GM21723 (cell line): ENCODE measurements around the gene COL12A1.
A peak's percentile ranks its signal among the peaks of the same experiment; 100 is the strongest.

Experiments
- ATAC-seq: cut with Tn5 transposase; IDR thresholded peaks from one replicate; pipeline ENCODE4 v1.9.1; 2021; ENCODE audit warnings: mild to moderate bottlenecking, moderate library complexity; ENCODE audit not compliant: unreplicated experiment

The COL12A1 gene

DNA sequence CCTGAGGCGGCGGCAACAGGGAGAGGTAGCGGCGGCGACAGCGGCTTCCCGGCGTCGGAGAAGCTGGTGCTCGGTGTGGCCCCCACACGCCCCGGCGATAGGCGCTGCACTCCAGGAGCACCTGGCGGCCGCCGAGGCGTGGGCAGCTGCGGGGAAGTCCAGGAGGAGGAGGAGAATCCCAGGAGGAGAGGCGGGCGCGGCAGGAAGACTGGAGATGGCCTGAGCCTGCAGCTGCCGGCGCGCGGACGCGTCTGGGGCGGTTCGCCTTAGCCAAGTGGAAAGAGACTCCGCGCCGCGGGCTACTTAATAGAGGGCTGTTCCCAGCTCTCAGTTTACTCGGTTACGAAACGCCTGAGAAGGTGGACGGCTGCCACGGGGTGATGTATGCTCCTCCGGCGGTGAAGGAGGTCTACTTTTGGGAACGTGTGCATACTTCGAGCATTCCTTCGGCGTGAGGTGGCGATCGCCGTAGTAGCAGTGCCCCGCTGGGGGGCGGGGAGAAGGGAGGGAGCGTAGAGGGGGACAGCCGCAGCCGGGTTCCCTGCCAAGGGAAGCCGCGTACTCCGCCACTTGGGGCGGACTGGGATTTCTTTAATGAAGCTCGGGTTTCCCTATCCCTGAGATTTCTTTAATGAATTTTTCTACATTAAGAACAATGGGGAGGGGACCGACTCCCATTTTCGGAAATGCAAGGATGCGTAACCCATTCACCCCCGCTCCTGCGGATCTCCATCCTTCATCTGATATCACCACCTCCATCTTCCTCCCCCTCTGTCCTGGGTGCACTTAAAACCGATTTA is at the start of gene COL12A1:
Gene COL12A1 (minus strand): TSS at position 278 of the 800 bp plus-strand sequence. CDS start 3,261 bp downstream, outside the sequence.
- no peak for ATAC-seq

DNA sequence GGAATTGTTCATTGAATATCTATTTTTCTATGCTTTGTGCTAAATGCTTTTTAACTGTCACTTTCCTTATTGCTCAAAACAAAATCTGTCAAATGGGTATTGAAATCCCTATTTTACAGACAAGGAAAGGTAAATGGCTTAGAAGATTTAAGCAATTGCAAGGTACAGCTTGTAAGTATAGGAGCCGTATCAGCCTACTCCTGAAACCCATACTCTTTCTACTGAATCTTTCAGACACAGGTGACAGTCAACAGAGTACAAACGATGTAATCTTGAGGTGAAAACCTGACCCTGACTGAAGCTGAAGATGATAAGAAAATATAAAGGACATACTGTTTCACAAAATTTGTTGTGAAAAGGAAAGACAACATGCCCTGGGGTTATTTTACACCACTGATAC is 44.7 kb upstream of the COL12A1 start:
- ATAC-seq, result no peak

DNA sequence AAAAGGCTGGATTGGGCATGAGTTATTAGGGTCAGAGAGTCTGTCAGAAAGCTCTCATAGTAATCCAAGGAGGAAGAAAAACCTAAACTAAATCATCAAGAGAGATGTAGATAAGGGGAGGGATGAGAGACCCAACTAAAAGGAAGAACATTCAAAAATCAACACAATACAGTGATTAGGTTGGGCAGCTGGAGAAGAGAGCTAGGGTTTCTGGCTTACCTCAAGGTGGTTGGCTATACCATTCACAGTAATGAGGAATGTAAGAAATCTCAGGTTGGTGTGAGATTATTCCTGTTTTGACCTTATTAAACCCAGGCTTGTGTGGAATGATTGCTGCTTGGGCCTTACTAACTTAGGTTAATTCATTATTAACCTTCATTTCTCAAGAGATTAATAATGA is 44.0 kb upstream of the COL12A1 start:
- no peak for ATAC-seq

DNA sequence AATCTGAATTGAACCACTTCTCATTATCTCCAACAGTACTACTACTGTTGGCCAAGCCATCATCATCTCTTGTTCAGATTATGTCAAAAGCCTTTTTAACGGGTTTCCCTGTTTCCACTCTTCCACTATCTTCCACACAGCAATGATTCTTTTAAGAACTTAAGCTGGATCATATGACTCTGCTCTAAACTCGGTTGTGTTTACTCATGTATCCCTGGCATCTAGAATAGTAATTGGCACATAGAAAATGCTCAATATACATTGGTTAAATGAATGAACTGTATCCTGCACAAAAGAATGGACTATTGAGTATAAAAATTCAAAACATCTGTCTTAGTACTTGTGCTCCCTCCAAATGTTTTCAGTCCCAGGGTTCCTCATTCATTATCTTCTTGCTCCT is 40.5 kb upstream of the COL12A1 start:
- no peak for ATAC-seq

DNA sequence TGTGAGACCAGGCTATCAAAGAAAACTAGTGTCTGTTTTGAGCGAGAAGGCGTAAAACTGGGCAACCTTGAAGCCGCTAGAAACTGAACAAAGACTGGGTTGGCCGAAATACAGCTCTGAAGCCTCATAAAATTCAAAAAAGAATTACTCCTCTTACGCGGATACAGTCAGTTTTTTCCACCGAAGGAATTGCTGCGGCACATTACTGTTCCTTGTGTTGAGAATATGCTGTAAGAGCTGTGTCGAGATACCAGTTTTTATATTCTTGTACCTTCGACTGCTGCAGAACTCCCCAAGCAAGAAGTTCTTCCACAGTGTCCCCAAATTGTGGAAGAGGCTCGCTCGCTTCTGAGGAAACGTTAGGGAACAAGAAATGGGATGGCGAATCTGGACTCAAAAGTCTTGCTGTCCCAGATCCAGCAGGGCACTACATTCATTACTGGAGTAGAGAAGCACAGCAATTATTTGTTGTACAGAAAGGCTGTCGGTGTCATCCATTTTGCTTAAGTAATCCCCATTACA is 38.3 kb upstream of the COL12A1 start:
- ATAC-seq, result peak; percentile 21

DNA sequence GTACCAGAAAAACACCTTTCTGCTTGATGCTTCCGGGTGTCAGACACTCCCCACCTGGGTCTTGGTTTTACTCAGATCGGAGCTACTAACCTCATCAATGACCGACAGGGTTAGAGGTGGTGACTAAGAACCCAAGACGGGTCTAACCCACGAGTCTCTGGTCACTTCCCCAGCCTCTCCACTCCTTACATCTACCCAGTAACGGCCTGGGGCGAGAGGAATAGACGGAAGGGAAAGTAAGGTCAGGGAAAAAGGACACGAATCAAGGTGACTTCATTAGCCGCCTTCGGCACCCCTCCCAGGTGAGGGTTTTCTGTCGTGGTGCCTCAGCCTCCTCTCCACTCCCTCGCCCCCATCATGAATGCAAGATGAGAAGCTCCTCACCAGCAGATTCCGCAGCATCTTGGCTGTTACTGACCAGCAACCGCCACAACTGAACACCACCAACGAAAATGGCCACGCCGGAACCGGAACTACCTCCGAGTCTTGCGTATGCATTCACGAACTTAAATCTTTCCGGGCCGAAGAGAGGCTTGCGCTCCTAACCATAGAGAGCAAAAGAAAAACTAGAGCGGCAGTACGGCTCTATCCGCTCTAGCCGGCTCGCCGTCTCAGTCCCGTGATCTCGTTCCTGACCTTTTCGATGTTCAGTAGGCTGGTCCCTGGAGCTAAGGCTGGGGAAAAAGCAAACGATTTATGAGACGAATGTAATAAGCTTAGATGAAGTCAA is 37.6 kb upstream of the COL12A1 start, which contains the start of gene COX7A2:
Gene COX7A2 (minus strand): TSS at position 469 of the 730 bp plus-strand sequence. CDS start 67 bp downstream, at position 402.
- peak; percentile 98 for ATAC-seq

DNA sequence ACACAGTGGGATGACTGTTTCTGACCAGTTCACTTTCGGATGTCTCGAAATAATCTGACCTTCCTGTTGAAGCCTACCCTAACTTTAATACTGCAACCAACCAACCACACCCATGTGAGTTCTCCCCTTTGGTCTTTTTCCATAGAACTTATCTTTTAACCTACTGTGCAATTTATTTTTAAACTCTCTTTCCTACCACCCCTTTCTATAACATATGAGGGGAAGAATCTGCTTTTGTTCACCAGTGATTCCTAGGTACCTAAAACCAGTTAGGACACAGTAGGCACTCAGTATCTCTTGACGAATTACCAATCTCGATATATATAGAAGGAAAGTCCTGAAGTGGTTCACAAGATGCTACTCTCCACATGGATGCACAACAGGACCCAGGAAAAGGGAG is 30.8 kb upstream of the COL12A1 start:
- ATAC-seq, result no peak

DNA sequence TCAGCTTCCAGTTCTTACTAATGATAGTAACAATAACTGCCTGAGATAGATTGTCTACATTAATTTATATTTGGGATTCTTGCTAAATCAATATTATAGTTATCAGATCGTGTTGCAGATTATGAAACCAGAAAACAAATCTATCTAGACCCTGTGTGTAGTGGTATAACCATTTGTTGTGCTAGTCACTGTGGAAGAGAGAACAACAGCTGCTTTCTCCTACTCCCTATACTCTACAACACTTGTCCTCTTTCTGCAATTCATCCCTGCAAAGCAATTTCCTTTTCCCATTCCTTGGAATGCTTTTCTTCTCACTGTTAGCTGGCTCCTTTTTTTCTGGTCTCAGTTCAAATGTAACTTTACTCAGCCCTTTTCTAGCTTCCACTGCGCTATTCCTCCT is 29.4 kb upstream of the COL12A1 start:
- no peak for ATAC-seq

DNA sequence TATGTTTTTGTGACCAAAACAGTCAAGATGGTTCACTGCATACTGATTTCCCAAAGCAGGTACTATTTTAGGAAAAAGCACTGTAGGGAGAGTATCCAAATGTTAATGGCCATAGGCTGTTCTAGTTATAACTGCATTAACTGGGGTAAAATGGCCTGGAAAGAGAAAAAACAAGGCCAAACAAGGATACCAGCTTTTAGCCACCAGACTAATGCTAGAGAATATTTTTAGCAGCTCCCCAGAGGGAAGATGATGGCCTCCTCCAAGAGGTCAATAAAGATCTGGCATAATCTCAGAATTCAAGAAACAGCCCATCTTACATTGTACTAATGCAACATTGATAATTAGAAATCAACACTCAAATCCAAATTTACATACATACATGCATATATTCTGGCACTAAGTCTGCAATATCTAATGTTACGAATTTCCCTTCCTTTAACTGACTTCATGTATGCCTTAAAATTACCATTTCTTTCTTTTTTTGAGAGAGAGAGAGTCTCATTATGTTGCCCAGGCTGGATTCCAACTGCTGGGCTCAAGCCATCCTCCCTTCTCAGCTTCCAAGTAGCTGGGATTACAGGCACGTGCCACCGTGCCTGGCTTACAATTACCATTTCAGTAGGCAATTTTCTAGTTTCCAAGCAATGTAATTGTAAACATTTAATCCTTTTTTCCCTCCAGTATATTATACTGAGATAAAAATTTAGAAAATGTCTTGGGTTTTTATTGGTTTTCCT is 28.4 kb upstream of the COL12A1 start:
- ATAC-seq, result no peak

DNA sequence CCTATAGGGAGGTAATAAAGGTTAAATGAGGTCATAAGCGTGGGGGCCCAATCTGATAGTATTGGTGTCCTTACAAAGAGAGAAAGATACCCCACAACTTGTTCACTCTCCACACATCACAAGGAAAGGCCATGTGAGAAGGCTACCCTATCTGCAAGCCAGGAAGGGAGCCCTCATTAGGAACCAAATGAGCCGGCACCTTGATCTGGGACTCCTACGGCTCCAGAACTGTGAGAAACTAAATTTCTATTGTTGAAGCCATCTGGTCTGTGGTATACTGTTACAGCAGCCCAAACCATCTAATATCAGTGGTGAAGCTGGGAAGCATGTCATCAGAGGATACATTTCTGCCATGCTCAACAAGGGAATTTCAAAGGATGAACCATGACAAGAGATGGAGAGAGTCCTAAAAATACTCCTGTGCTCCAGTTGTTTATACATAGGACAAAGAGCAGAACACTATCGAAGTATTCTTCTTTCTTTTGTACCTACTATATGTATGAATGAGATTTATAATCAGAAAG is 27.3 kb upstream of the COL12A1 start:
- no peak for ATAC-seq

DNA sequence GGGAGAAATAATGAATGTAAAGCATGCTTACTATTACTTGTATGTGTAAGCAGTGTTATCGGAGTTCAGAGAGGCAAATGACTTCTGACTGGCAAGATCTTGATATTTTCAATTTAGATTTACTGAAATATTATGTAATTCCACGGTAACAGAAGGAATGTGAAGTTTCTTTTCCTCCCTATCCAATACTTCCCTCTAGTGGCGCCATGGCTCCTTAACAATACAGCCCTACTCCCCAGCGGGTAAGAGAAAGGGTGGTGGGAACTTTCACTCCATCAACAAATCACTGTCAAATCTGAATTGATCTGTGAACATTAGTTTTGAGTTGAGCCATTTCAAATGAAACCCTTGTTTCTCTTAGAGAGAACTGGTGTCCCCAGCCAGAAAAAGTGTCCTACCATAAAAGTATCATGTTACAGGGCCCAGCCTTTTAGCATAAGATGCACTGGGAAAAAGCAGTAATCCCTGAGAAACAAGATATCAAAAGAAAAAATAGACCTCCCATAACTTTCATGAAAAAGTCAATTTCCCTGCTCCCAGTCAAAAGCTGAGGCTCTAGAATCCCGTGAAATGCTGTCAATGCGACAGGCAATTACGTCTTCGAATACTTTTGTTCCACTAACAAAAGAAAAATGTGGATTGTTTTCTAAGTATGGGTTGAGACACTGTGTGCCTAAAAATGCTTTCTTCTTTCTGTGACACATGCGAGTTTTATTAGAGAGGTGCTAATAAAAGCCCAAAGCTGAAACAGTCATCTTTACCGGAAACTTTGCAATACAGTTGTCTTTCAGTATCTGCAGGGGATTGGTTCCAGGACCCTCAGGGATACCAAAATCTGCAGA is 24.9 kb upstream of the COL12A1 start:
- ATAC-seq, result no peak

DNA sequence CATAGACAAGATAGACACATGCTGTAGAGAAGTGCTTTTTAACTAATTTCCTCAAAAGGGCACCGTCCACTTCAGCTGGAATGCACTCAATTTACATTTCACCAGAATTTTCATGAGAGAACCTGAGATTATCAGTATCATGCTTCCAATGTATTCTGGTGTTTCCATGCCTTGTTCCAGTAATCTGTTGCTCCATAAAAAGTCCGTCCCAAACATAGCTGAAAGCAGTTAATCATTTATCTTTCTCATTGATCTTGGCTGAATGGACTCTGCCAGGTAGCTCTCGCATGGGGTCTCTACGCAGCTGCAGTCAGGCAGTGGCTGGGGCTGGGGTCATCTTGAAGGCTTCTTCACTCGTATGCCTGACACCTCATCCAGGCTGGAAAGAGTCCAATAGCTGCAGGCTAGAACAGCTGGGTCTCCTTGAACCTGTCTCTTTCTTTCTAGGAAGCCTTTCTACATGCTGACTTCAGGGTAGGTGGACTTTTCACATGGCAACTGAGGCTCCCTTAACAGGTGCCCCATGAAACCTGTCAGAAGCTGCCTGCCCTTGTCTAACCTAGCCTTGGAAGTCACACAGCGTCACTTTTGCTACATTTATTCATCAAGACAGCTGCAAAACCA is 18.6 kb upstream of the COL12A1 start:
- no peak for ATAC-seq

DNA sequence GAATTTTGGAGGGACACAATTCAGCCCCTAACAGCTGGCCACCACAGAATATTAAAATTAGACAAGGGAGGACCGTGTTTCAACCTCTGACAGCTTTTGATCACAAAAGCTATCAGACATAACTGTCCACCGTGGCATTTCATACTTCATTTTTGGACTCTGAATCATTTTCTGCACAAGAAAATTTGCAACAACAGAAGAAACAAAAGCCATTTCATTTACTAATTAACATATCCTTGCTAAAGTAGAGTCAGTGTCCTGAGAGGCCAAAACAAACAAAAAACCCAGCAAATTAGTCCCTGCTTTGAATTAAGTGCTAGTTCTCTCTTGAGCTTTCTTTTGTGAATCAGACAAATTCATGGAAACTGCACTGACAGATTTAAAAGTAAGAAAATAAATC is 17.6 kb upstream of the COL12A1 start:
- ATAC-seq, result no peak

DNA sequence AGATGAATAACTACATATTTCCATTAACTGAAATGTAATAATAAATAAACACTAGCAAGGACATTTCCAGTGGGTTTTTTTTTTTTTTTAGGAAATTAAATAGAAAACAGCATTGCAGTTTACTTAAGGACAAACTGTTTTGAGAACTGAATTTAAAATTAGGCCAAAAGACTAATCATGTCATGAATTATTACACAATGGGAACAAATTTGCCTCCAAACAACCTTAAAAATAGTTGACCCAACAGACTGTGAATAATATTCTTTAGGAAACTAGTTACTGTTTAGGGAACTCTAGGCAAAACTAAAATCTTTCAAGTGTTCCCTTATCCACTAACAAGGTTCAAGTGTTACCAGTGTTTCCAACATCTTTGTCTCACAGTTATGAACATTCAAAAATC is 16.4 kb upstream of the COL12A1 start:
- ATAC-seq, result no peak

DNA sequence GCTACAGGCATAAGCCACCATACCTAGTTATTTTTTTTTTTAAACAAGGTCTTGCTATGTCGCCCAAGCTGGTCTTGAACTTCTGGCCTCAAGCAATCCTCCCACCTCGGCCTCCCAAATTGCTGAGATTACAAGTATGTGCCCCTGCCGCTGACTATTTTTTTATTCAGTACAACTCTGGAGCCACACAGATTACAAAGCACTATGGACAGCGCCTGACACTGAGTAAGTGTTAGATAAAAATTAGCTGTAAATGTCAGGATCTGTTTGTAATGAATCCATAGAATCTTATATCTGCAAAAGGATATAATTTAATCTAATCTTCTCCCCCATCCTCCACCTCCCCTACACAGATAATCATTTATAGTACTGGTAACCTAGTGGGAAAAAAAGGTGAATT is 15.3 kb upstream of the COL12A1 start:
- no peak for ATAC-seq

DNA sequence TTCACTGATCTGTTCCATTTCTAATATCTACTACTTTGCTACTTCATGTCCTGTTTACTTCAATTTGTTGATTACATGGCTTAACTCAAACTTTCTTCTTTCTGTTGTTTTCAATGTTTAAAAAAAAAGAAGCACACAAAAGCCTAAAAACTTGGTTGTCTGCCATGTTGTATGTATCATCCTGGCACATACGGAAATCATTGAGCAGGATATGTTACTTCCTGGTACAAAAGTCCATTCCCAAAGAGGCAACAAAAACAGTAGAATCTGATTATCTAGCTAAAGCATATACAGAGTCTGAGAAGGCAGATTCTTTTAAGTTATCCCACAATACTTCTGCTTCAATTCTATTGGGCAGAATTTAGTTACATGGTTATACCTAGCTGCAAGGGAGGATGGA is 14.5 kb upstream of the COL12A1 start:
- no peak for ATAC-seq

DNA sequence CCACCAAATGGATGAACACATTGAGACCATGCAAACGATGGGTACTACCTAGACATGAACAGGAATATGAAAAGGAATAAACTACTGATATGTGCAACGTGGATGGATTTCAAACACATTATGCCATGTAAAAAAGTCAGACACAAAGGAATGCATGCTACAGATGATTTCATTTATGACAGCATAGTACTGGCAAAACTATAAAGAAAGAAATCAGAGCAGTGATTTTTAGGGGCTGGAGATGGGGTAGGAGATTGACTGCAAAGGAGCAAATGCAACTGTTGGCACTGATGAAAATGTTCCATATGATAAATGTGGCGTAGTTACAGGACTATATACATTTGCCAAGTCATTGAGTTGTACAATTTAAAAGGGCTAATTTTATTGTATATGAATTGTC is 13.4 kb upstream of the COL12A1 start:
- no peak for ATAC-seq

DNA sequence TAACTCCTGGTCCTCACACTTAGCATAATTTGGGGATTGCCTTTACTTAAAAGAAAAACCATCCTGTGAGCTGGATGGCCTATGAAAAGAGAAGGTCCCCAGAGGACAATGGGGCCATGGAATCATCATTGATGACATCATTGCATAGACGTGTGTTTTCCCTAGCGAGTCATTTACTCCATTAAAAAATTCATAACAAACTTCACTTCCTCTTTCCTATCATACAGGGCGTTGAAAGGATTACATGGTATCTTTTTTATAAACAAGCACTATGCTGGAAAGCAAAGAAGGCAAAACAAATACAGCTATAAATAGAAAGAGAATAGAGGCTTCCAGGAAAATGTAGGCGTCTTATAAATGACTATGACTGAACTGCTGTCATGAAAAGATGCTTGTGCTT is 11.3 kb upstream of the COL12A1 start:
- ATAC-seq, result no peak

DNA sequence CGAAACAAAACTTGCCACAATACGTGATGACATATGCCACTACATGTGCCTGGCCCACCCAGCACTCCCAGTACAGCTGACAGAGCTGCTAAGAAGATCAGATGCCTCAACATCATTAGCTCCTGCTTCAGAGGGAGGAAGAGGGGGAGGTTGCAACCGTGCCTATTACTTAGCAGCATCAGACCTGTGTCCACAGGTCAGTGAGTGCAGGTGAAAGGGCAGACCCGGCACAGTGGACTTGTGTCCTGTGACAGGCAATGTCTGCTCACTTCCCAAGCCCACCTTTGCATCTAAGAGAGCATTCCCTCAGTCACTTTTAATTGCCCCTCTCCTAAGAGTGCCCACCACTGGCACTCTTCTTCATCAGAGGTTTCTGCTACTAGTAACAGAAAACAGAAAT is 9.4 kb upstream of the COL12A1 start:
- no peak for ATAC-seq

DNA sequence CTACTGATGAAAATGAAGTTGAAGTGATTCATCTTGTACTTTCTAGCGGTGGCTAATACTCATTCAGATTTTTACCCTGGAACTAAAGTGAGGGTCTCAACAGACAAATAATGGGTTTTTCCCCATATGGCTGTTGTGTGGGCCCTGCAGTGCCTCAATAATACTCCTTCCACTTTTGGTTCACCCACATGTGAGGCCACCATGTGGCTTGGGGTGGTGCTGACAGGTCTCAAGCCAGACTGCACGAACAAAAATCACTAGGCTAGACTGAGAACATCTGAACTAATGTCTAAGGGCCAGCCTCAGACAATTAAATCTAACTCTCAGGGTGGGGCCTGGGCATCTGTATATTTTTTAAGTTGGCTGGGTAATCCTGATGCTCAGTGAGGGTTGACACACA is 7.9 kb upstream of the COL12A1 start:
- ATAC-seq, result no peak
